Suppressor macrophage treated with lipopolysaccharide for 4 hours (primary cell): ENCODE measurements around the gene GRIK5.
"Not testable (repeated sequence)": the region's sequence is repeated elsewhere in the genome, so short reads cannot be mapped to it uniquely, and the experiment has no call there.

ENCODE experiments used
- DNase-seq: peaks from one replicate; pipeline ENCODE4 v3.0.0-alpha.2; 2020

Gene GRIK5

GRCh38 chr19:42006569-42006968 lies 63.4 kb downstream of the GRIK5 start:
- no peak for DNase-seq

GRCh38 chr19:42005504-42005903 lies 64.5 kb downstream of the GRIK5 start:
- DNase-seq = no peak

GRCh38 chr19:42003506-42004294 lies 66.3 kb downstream of the GRIK5 start:
- no peak for DNase-seq

- DNase-seq = no peak
Observed at GRCh38 chr19:41999878-42000208, 70.2 kb downstream of the GRIK5 start.

GRCh38 chr19:41999071-41999877 lies 70.7 kb downstream of the GRIK5 start:
- no peak for DNase-seq

- DNase-seq = peak; percentile 54
Observed at GRCh38 chr19:41998246-41999020, 71.6 kb downstream of the GRIK5 start.

GRCh38 chr19:41997851-41998229 lies 72.2 kb downstream of the GRIK5 start:
- DNase-seq = no peak

- DNase-seq = peak; percentile 55
Observed at GRCh38 chr19:41997121-41997850, 72.7 kb downstream of the GRIK5 start.

- DNase-seq = no peak
Observed at GRCh38 chr19:41995959-41996797, 73.8 kb downstream of the GRIK5 start.

- DNase-seq = no peak
Observed at GRCh38 chr19:41994994-41995958, 74.7 kb downstream of the GRIK5 start.

GRCh38 chr19:41994521-41994971 lies 75.5 kb downstream of the GRIK5 start:
- no peak for DNase-seq

- peak; percentile 46 for DNase-seq
Observed at GRCh38 chr19:41993612-41994483, 76.2 kb downstream of the GRIK5 start, which contains the start of gene ATP1A3. Gene ATP1A3, minus strand, starts transcription at chr19:41994230. Its CDS starts 154 bp downstream, at chr19:41994076.

- DNase-seq = not testable (repeated sequence)
Observed at GRCh38 chr19:41991925-41992569, 78.0 kb downstream of the GRIK5 start.

GRCh38 chr19:41991025-41991424 lies 79.0 kb downstream of the GRIK5 start:
- DNase-seq = no peak

GRCh38 chr19:41990615-41991014 lies 79.4 kb downstream of the GRIK5 start:
- DNase-seq = no peak

GRCh38 chr19:41990028-41990427 lies 80.0 kb downstream of the GRIK5 start:
- no peak for DNase-seq

GRCh38 chr19:41988947-41989346 lies 81.1 kb downstream of the GRIK5 start:
- DNase-seq = no peak

- no peak for DNase-seq
Observed at GRCh38 chr19:41987141-41987860, 82.7 kb downstream of the GRIK5 start.
